GM12878 (cell line): Measurements from ENCODE around the gene DNAH2. TPM values are rescaled to one million over a fixed set of nuclear protein-coding genes. Genes with fewer than 3 reads are reported as not detected.
"Not testable (repeated sequence)": the region's sequence is repeated elsewhere in the genome, so short reads cannot be mapped to it uniquely, and the experiment has no call there.

Source experiments
- ATAC-seq: fragments of 200-7000 bp; cut with Tn5 transposase; 3 replicates; pipeline ENCODE4 v1.9.1; 2020; ENCODE audit warnings: mild to moderate bottlenecking, moderate library complexity
- BruUV-seq: library from RNA; stranded (reverse); fragments of 400-500 nt; replicated peaks from 2 replicates; lab custom pipeline; 2021; lab: Mats Ljungman, UMichigan
- CTCF ChIA-PET: fragments of 300-600 bp; sonication (Branson Sonifier 250); formaldehyde crosslinking; extraction: SDS; loops from one replicate; lab custom pipeline; 2021; ENCODE audit warnings: inconsistent platforms; lab: Yijun Ruan, JAX
- POLR2A ChIA-PET: fragments of 350-600 bp; formaldehyde crosslinking; extraction: SDS; loops from one replicate; lab custom pipeline; 2021; ENCODE audit warnings: inconsistent platforms; lab: Charles Lee
- RAD21 ChIA-PET: fragments of 300-600 bp; sonication (Branson Sonifier 250); formaldehyde crosslinking; loops from one replicate; lab custom pipeline; 2023; ENCODE audit warnings: antibody characterized with exemption; ENCODE audit not compliant: unreplicated experiment; lab: Charles Lee
- SMC1A ChIA-PET: fragments of 300-600 bp; sonication (Branson Sonifier 250); formaldehyde crosslinking; loops from one replicate; lab custom pipeline; 2023; ENCODE audit not compliant: unreplicated experiment, uncharacterized antibody; lab: Charles Lee
- DNase-seq: peaks from one replicate; pipeline ENCODE4 v3.0.0-alpha.2; 2011; ENCODE audit warnings: low read depth, low spot score
- FAIRE-seq: peaks from 3 replicates; lab custom pipeline; 2011; peaks lifted over from hg19 to GRCh38; lab: Jason Lieb, UNC
- H2AFZ ChIP-seq: 2 replicates; pipeline ENCODE4 v1.6.0; 2011; ENCODE audit warnings: low read depth, low read length, control low read depth; ENCODE audit not compliant: control insufficient read depth
- H3K27ac ChIP-seq: 2 replicates; pipeline ENCODE4 v1.5.1; 2011; ENCODE audit warnings: control low read depth; ENCODE audit not compliant: control insufficient read depth, insufficient read depth
- H3K27me3 ChIP-seq, 2 experiments: replicated peaks in 1 of 2; 2 replicates each; pipeline versions ENCODE4 v1.6.0 to v1.6.1; 2011; ENCODE audit warnings: low read length in 1 of 2; ENCODE audit not compliant: control insufficient read depth in 2 of 2, insufficient read depth in 2 of 2
- H3K36me3 ChIP-seq, 2 experiments: 2 replicates each; pipeline ENCODE4 v1.5.1; 2011; ENCODE audit warnings: low read length in 1 of 2; ENCODE audit not compliant: control insufficient read depth in 2 of 2, insufficient read depth in 2 of 2
- H3K4me1 ChIP-seq: 2 replicates; pipeline ENCODE4 v1.6.1; 2011; ENCODE audit warnings: mild to moderate bottlenecking, low read length, moderate library complexity, mixed read lengths; ENCODE audit not compliant: control insufficient read depth, insufficient read depth
- H3K4me2 ChIP-seq: 2 replicates; pipeline ENCODE4 v1.6.0; 2011; ENCODE audit warnings: control low read depth; ENCODE audit not compliant: control insufficient read depth, insufficient read depth
- H3K4me3 ChIP-seq: fragments of 200-600 bp; sonication (generic); 2 replicates; pipeline ENCODE4 v1.5.1; 2016
- H3K79me2 ChIP-seq: 2 replicates; pipeline ENCODE4 v1.6.0; 2011; ENCODE audit warnings: low read length; ENCODE audit not compliant: control insufficient read depth, insufficient read depth
- H3K9ac ChIP-seq: 2 replicates; pipeline ENCODE4 v1.8.0; 2011; ENCODE audit warnings: low read length, control low read depth, mixed read lengths; ENCODE audit not compliant: control insufficient read depth, insufficient read depth
- H3K9me3 ChIP-seq: replicated peaks from 3 replicates; pipeline ENCODE4 v1.5.1; 2011; ENCODE audit warnings: mild to moderate bottlenecking, low read length; ENCODE audit not compliant: control insufficient read depth, insufficient read depth
- H4K20me1 ChIP-seq: 2 replicates; pipeline ENCODE4 v1.6.0; 2011; ENCODE audit not compliant: control insufficient read depth, insufficient read depth
- WGBS: methylation state at CpG from one replicate; pipeline ENCODE4 v1.1.6; 2016; ENCODE audit warnings: low lambda C conversion rate; ENCODE audit not compliant: insufficient replicate concordance, insufficient coverage; ENCODE audit errors: missing lambda C conversion rate; 5-methylcytosine and 5-hydroxymethylcytosine counted together
- in situ Hi-C: fragments of 300-500 bp; cut with MboI; formaldehyde crosslinking; loops from 9 replicates; pipeline ENCODE4 v1.14.3; 2018; ENCODE audit warnings: mixed read lengths
- intact Hi-C: fragments of 100-400 bp; cut with micrococcal nuclease; formaldehyde crosslinking; loops from one replicate; pipeline ENCODE4 v1.14.2; 2022; ENCODE audit not compliant: unreplicated experiment
- polyA plus RNA-seq, 11 experiments: library from polyadenylated mRNA; depleted of rRNA in 4 of 11; unstranded in 6 of 11; stranded (reverse) in 5 of 11; fragments of >200 nt; fragmentation: Nextera tagmentation in 4 of 11; fragmentation: Illumina TruSeq in 1 of 11; extraction: Ambion mirVana in 4 of 11; extraction: Trizol in 1 of 11; gene quantifications; 1 replicate in 1 of 11; 2 replicates in 10 of 11; pipeline versions ENCODE4 v1.2.1 to v1.2.3, GENCODE V29; 2011 to 2016; ENCODE audit warnings: inconsistent platforms in 2 of 11, missing spikeins in 2 of 11, low read depth in 1 of 11
- total RNA-seq, 4 experiments: library from RNA; depleted of rRNA in 3 of 4; stranded (reverse); fragments of >200 nt in 3 of 4; fragmentation: Illumina TruSeq in 1 of 4; extraction: Trizol in 1 of 4; gene quantifications; 2 replicates each; pipeline versions ENCODE4 v1.2.1 to v1.2.3, GENCODE V29; 2013 to 2021
- TF ChIP-seq, protein P1 (sequence below): IDR thresholded peaks from 2 replicates; pipeline ENCODE4 v1.6.1; 2011; ENCODE audit warnings: low read depth, low read length, improper control_type of control experiment, borderline replicate concordance

DNAH2 gene
- total and polyA plus RNA-seq, 10 of the 15 experiments (the other 5 are each of a cell fraction or from before 2014, with no cell fraction given) = not detected

DNA sequence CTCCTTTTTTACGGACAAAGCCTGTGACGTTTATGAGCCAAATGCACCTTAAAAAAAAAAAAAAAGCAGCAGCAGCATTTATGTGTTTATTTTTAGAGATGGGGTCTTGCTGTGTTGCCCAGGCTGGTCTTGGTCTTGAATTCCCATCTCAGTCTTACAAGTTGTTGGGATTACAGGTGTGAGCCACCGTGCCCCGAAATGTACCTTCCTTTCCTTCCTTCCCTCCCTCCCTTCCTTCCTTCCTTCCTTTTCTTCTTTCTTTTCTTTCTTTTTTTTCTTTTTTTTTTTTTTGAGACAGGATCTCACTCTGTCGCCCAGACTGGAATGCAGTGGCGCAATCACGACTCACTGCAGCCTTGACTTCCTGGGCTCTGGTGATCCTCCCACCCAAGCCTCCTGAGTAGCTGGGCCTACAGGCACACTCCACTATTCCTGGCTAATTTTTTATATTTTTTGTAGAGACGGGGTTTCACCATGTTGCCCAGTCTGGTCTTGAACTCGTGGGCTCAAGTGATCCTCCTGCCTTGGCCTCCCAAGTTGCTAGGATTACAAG lies 92.3 kb downstream of the DNAH2 start:
- H3K9me3 ChIP-seq, RAD21 ChIA-PET, BruUV-seq, FAIRE-seq, H3K4me1 ChIP-seq, in situ Hi-C loops, H3K27me3 ChIP-seq, CTCF ChIA-PET, H3K36me3 ChIP-seq, ATAC-seq, H4K20me1 ChIP-seq, H2AFZ ChIP-seq, H3K79me2 ChIP-seq, intact Hi-C loops, H3K4me3 ChIP-seq, H3K9ac ChIP-seq, DNase-seq, H3K27ac ChIP-seq, POLR2A ChIA-PET, H3K4me2 ChIP-seq: not testable (repeated sequence)
- 44% methylated on average over 7 of the region's 9 CpGs for whole genome bisulfite sequencing
- SMC1A ChIA-PET = interaction anchor here (1.0 kb wide), 1 partner anchor 21 kb away, joined by 4 read pairs; no protein-coding TSS in a partner anchor

DNA sequence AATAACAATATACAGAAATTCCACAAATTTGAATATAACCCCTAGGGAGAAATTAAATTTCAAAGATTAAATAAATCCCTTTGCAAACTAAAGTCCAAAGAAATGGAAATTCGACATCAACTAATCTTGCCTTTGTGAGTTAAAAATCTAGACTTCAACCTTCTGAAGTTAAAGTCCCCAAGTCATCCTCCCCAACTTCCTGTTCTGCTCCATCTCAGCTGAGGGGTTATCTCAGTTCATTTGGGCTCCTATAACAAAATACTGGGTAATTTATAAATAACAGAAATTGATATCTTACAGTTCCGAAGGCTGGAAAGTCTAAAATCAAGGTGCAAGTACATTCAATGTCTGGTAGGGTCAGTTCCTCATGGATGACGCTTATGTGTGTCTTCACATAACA lies 93.7 kb downstream of the DNAH2 start:
- Histone ChIP-seq H3K27ac (no peak overlapping the region), H3K79me2 (no peaks in the 10 kb centered on the region), H3K9me3 (no peaks in the 10 kb centered on the region; the same call in 2 of the 3 replicates), H4K20me1 (no peaks in the 10 kb centered on the region), H3K36me3 (no peaks in the 10 kb centered on the region), H3K27me3 (no peaks in the 10 kb centered on the region), H3K4me1 (no peaks in the 10 kb centered on the region), H3K9ac (no peak overlapping the region), H3K4me2 (no peak overlapping the region), H2AFZ (no peak overlapping the region), H3K4me3 (no peak overlapping the region)
- in situ Hi-C loops = no loop called here
- ATAC-seq (no peak), DNase-seq (no peak), FAIRE-seq (no peak)
- 13% methylated on average over 3 of the region's 3 CpGs for WGBS
- CTCF ChIA-PET = interaction anchor here (0.5 to 1.9 kb wide), 2 partner anchors 51 to 68 kb away, joined by 3 to 6 read pairs; no protein-coding TSS in a partner anchor
- POLR2A ChIA-PET = no interaction called here
- SMC1A ChIA-PET = interaction anchor here (1.0 kb wide), 1 partner anchor 20 kb away, joined by 4 read pairs; no protein-coding TSS in a partner anchor
- TF ChIP-seq, protein P1, sequence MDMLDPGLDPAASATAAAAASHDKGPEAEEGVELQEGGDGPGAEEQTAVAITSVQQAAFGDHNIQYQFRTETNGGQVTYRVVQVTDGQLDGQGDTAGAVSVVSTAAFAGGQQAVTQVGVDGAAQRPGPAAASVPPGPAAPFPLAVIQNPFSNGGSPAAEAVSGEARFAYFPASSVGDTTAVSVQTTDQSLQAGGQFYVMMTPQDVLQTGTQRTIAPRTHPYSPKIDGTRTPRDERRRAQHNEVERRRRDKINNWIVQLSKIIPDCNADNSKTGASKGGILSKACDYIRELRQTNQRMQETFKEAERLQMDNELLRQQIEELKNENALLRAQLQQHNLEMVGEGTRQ = no peak
- BruUV-seq = no TSS peak
- RAD21 ChIA-PET = no interaction called here
- intact Hi-C loops = no loop called here
